ENCODE results near the gene KIAA1614.

Gene KIAA1614

GRCh38 chr1:180892675-180893074, 20.0 kb upstream of the KIAA1614 start:
- no peaks in the 10 kb centered on the region for H4K20me1 ChIP-seq (ENCODE audit: insufficient read depth, low read length)
- no peaks in the 10 kb centered on the region for H3K9me3 ChIP-seq (replicated peaks; ENCODE audit: insufficient read depth, low read length)
- H3K4me2 ChIP-seq (ENCODE audit: low read depth, low read length), result no peak overlapping the region
- H3K9ac ChIP-seq (ENCODE audit: low read length), result no peak overlapping the region
- no peaks in the 10 kb centered on the region for H3K36me3 ChIP-seq (replicated peaks; ENCODE audit: insufficient read depth, low read length)
- H3K4me1 ChIP-seq (ENCODE audit: low read length), result peaks cover 13% of the 10 kb centered on the region
- no peaks in the 10 kb centered on the region for H3K79me2 ChIP-seq (ENCODE audit: low read length)
- TF ChIP-seq CTCF (IDR thresholded peaks at IDR 0.05; ENCODE audit: low read length), result no peak
- H3K27ac ChIP-seq (ENCODE audit: low read length), result no peak overlapping the region
- no peaks in the 10 kb centered on the region for H3F3A ChIP-seq (ENCODE audit: insufficient read depth, low read length)
- no peak for DNase-seq
- no peak overlapping the region for H3K4me3 ChIP-seq (ENCODE audit: low read length)
- no peaks in the 10 kb centered on the region for H3K9me2 ChIP-seq (replicated peaks; ENCODE audit: insufficient read depth, low read length)
- no peaks in the 10 kb centered on the region for H3K27me3 ChIP-seq (replicated peaks; ENCODE audit: insufficient read depth, low read length)
- no peak overlapping the region for H2AFZ ChIP-seq (ENCODE audit: low read length)

- Histone ChIP-seq H3K36me3 (replicated peaks; ENCODE audit: insufficient read depth, low read length) (no peaks in the 10 kb centered on the region), H3K79me2 (ENCODE audit: low read length) (no peaks in the 10 kb centered on the region), H4K20me1 (ENCODE audit: insufficient read depth, low read length) (no peaks in the 10 kb centered on the region), H3K9me2 (replicated peaks; ENCODE audit: insufficient read depth, low read length) (no peaks in the 10 kb centered on the region), H3F3A (ENCODE audit: insufficient read depth, low read length) (no peaks in the 10 kb centered on the region), H3K9ac (ENCODE audit: low read length) (no peak overlapping the region), H3K27ac (ENCODE audit: low read length) (no peak overlapping the region), H2AFZ (ENCODE audit: low read length) (no peak overlapping the region), H3K4me2 (ENCODE audit: low read depth, low read length) (no peak overlapping the region), H3K4me1 (ENCODE audit: low read length) (peaks cover 7% of the 10 kb centered on the region), H3K27me3 (replicated peaks; ENCODE audit: insufficient read depth, low read length) (no peaks in the 10 kb centered on the region), H3K9me3 (replicated peaks; ENCODE audit: insufficient read depth, low read length) (no peaks in the 10 kb centered on the region), H3K4me3 (ENCODE audit: low read length) (no peak overlapping the region)
- DNase-seq, result no peak
- TF ChIP-seq EZH2phosphoT487 (IDR thresholded peaks at IDR 0.05; ENCODE audit: low read length) (no peak), CTCF (IDR thresholded peaks at IDR 0.05; ENCODE audit: low read length) (no peak), EZH2 (optimal IDR thresholded peaks at IDR 0.05; ENCODE audit: low read depth, low read length) (no peak)
These were observed 19.1 kb upstream of the KIAA1614 start for GRCh38 chr1:180893614-180894013.

GRCh38 chr1:180896161-180896560, 16.5 kb upstream of the KIAA1614 start:
- H3F3A ChIP-seq (ENCODE audit: insufficient read depth, low read length), result no peaks in the 10 kb centered on the region
- no peaks in the 10 kb centered on the region for H4K20me1 ChIP-seq (ENCODE audit: insufficient read depth, low read length)
- no peaks in the 10 kb centered on the region for H3K9me3 ChIP-seq (replicated peaks; ENCODE audit: insufficient read depth, low read length)
- H3K4me2 ChIP-seq (ENCODE audit: low read depth, low read length), result no peak overlapping the region
- H3K79me2 ChIP-seq (ENCODE audit: low read length), result no peaks in the 10 kb centered on the region
- no peak for DNase-seq
- TF ChIP-seq CTCF (IDR thresholded peaks at IDR 0.05; ENCODE audit: low read length), result no peak
- TF ChIP-seq EZH2phosphoT487 (IDR thresholded peaks at IDR 0.05; ENCODE audit: low read length), result no peak
- no peak for TF ChIP-seq EZH2 (optimal IDR thresholded peaks at IDR 0.05; ENCODE audit: low read depth, low read length)
- no peak overlapping the region for H3K9ac ChIP-seq (ENCODE audit: low read length)
- no peak overlapping the region for H3K4me3 ChIP-seq (ENCODE audit: low read length)
- H3K9me2 ChIP-seq (replicated peaks; ENCODE audit: insufficient read depth, low read length), result no peaks in the 10 kb centered on the region
- H3K27me3 ChIP-seq (replicated peaks; ENCODE audit: insufficient read depth, low read length), result no peaks in the 10 kb centered on the region
- no peak overlapping the region for H3K27ac ChIP-seq (ENCODE audit: low read length)
- no peaks in the 10 kb centered on the region for H3K4me1 ChIP-seq (ENCODE audit: low read length)
- H3K36me3 ChIP-seq (replicated peaks; ENCODE audit: insufficient read depth, low read length), result no peaks in the 10 kb centered on the region
- no peak overlapping the region for H2AFZ ChIP-seq (ENCODE audit: low read length)

All from MM.1S (cell line).